Fibroblast of lung (primary cell): Measurements from ENCODE around the gene PGD. TPM values are rescaled to one million over a fixed set of nuclear protein-coding genes. Genes with fewer than 3 reads are reported as not detected.
"Not testable (repeated sequence)": the region's sequence is repeated elsewhere in the genome, so short reads cannot be mapped to it uniquely, and the experiment has no call there.

Experiments used
- DNase-seq, 2 donors: peaks; one replicate each; pipeline versions ENCODE4 v3.0.0 to v3.0.0-alpha.2; 2010; ENCODE audit warnings: low read depth in 2 of 2
- H2AFZ ChIP-seq: 2 replicates; pipeline ENCODE4 v1.5.1; 2012; ENCODE audit warnings: low read length, control low read depth, inconsistent platforms
- H3K27ac ChIP-seq: 2 replicates; pipeline ENCODE4 v1.5.1; 2011; ENCODE audit warnings: low read length, control low read depth; ENCODE audit not compliant: insufficient read depth
- H3K27me3 ChIP-seq: 2 replicates; pipeline ENCODE4 v1.5.1; 2011; ENCODE audit warnings: mild to moderate bottlenecking, low read length; ENCODE audit not compliant: control insufficient read depth, insufficient read depth
- H3K36me3 ChIP-seq: 2 replicates; pipeline ENCODE4 v1.5.1; 2011; ENCODE audit warnings: low read length; ENCODE audit not compliant: control insufficient read depth, insufficient read depth
- H3K4me1 ChIP-seq: 2 replicates; pipeline ENCODE4 v1.5.1; 2011; ENCODE audit warnings: low read length; ENCODE audit not compliant: control insufficient read depth, insufficient read depth; ENCODE audit errors: extremely low read depth
- H3K4me2 ChIP-seq: 2 replicates; pipeline ENCODE4 v1.5.1; 2011; ENCODE audit warnings: low read length, control low read depth; ENCODE audit not compliant: insufficient read depth; ENCODE audit errors: extremely low read depth
- H3K4me3 ChIP-seq, 4 experiments: fragments of 200-600 bp in 1 of 4; sonication (generic) in 1 of 4; replicated peaks in 1 of 4; 2 replicates each; pipeline ENCODE4 v1.5.1; 2011 to 2016; ENCODE audit warnings: low read length in 4 of 4, low read depth in 3 of 4, mild to moderate bottlenecking in 3 of 4, control low read depth in 2 of 4, inconsistent platforms in 1 of 4, mixed read lengths in 1 of 4; ENCODE audit not compliant: insufficient read depth in 1 of 4; ENCODE audit errors: control extremely low read depth in 1 of 4
- H3K79me2 ChIP-seq: 2 replicates; pipeline ENCODE4 v1.5.1; 2012; ENCODE audit warnings: mild to moderate bottlenecking, low read length, inconsistent platforms; ENCODE audit not compliant: control insufficient read depth, insufficient read depth
- H3K9ac ChIP-seq: 2 replicates; pipeline ENCODE4 v1.5.1; 2011; ENCODE audit warnings: mild to moderate bottlenecking, low read length, control low read depth; ENCODE audit not compliant: insufficient read depth
- H3K9me3 ChIP-seq: 2 replicates; pipeline ENCODE4 v1.5.1; 2012; ENCODE audit warnings: low read depth, low read length; ENCODE audit not compliant: control insufficient read depth, insufficient read depth
- H4K20me1 ChIP-seq: 2 replicates; pipeline ENCODE4 v1.5.1; 2011; ENCODE audit warnings: low read length; ENCODE audit not compliant: control insufficient read depth, insufficient read depth; ENCODE audit errors: extremely low read depth
- EZH2 ChIP-seq: IDR thresholded peaks from 2 replicates; pipeline ENCODE4 v1.5.1; 2012; ENCODE audit warnings: low read length, control low read depth, mild to moderate bottlenecking; ENCODE audit errors: missing control alignments
- polyA plus RNA-seq, 2 donors: library from polyadenylated mRNA; depleted of rRNA in 1 of 2; stranded (reverse) in 1 of 2; unstranded in 1 of 2; fragments of >200 nt; gene quantifications; 2 replicates each; pipeline ENCODE4 v1.2.1, GENCODE V29; 2011 to 2012; ENCODE audit warnings: missing spikeins in 1 of 2
- total RNA-seq: library from RNA; depleted of rRNA; stranded (reverse); fragments of >200 nt; gene quantifications from 2 replicates; pipeline ENCODE4 v1.2.1, GENCODE V29; 2014
- TF ChIP-seq, protein P1 (sequence below), 2 donors: IDR thresholded peaks in 1 of 2; conservative IDR thresholded peaks in 1 of 2; 1 replicate in 1 of 2; 2 replicates in 1 of 2; pipeline ENCODE4 v1.5.1; 2011 to 2012; ENCODE audit warnings: low read length in 2 of 2, control low read depth in 1 of 2, inconsistent platforms in 1 of 2, low read depth in 1 of 2, mild to moderate bottlenecking in 1 of 2

The PGD gene
- total and polyA plus RNA-seq, 2 donors (not counting 1 experiment from before 2014, with no cell fraction given) = 121 to 135 TPM

DNA sequence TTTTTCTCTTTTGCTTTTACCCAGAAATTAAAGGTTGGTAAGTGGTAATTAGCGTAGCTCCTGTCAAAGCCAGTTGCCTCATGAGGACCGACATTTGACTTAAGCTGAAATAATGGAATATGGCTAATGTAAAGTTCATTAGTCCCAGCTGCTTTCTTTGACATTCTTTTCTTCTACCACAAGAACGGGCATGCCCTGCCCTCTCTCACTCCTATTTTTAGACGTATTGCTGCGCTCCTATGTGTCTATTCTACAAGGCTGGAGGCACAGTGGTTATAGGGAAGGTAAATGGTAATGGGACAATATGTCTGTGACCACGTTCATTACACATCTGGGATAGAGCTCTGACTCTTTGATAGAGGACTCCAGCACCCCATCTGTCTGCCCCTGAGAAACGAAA, 57.8 kb downstream of the PGD start:
- H3K27ac ChIP-seq = no peak overlapping the region
- H3K4me3 ChIP-seq = no peak overlapping the region
- no peak for TF ChIP-seq EZH2
- TF ChIP-seq, protein P1, sequence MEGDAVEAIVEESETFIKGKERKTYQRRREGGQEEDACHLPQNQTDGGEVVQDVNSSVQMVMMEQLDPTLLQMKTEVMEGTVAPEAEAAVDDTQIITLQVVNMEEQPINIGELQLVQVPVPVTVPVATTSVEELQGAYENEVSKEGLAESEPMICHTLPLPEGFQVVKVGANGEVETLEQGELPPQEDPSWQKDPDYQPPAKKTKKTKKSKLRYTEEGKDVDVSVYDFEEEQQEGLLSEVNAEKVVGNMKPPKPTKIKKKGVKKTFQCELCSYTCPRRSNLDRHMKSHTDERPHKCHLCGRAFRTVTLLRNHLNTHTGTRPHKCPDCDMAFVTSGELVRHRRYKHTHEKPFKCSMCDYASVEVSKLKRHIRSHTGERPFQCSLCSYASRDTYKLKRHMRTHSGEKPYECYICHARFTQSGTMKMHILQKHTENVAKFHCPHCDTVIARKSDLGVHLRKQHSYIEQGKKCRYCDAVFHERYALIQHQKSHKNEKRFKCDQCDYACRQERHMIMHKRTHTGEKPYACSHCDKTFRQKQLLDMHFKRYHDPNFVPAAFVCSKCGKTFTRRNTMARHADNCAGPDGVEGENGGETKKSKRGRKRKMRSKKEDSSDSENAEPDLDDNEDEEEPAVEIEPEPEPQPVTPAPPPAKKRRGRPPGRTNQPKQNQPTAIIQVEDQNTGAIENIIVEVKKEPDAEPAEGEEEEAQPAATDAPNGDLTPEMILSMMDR (conservative IDR thresholded peaks at IDR 0.05 in 1 of 2, IDR thresholded peaks at IDR 0.05 in 1 of 2; ENCODE audit: low read depth in 1 of 2, low read length in 2 of 2) = no peak
- DNase-seq = no peak
- no peak overlapping the region for H3K9ac ChIP-seq
- no peaks in the 10 kb centered on the region for H4K20me1 ChIP-seq
- H3K36me3 ChIP-seq = peaks cover 3% of the 10 kb centered on the region
- no peaks in the 10 kb centered on the region for H3K79me2 ChIP-seq
- peaks cover 4% of the 10 kb centered on the region for H3K4me1 ChIP-seq
- H3K4me2 ChIP-seq = no peak overlapping the region
- H3K27me3 ChIP-seq = no peaks in the 10 kb centered on the region
- no peak overlapping the region for H2AFZ ChIP-seq
- H3K9me3 ChIP-seq = no peaks in the 10 kb centered on the region

DNA sequence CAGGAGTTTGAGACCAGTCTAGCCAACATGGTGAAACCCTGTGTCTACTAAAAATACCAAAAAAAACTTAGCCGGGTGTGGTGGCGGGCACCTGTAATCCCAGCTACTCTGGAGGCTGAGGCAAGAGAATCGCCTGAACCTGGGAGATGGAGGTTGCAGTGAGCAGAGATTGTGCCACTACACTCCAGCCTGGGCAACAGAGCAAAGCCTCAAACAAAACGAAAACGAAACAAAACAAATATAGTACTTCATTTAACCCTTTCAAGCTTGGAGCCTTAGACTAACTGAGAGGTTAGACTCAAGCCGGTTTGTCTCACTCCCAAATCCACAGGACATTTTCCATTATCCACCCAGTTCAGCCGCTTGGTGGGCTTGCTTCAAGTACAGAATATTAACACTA, 58.6 kb downstream of the PGD start:
- H3K36me3 ChIP-seq, H3K27me3 ChIP-seq, H3K4me1 ChIP-seq, H2AFZ ChIP-seq, H3K4me3 ChIP-seq, H4K20me1 ChIP-seq, H3K27ac ChIP-seq, H3K79me2 ChIP-seq, H3K4me2 ChIP-seq, H3K9ac ChIP-seq, H3K9me3 ChIP-seq, DNase-seq: not testable (repeated sequence)

DNA sequence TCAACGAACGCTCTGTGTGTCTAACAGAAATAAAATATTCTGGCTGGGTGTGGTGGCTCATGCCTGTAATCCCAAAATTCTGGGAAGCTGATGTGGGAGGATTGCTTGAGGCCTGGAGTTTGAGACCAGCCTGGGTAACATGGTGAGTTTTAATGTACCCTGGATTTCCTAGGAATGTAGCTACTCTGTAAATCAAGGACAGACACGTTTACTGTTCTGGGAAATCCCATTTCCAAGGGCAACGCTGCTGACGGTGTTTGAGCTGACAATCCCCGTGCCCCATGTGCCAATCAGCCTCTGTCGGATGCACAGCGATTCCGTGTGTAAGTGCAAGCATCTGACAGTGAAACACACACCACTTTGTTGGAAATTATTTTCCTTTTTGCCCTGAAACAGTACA, 59.0 kb downstream of the PGD start:
- no peak overlapping the region for H3K4me3 ChIP-seq
- no peak for DNase-seq
- H3K27me3 ChIP-seq = no peaks in the 10 kb centered on the region
- no peaks in the 10 kb centered on the region for H3K9me3 ChIP-seq
- H3K36me3 ChIP-seq = peaks cover 3% of the 10 kb centered on the region
- no peak overlapping the region for H3K27ac ChIP-seq
- H3K4me1 ChIP-seq = peaks cover 4% of the 10 kb centered on the region
- TF ChIP-seq EZH2 = no peak
- TF ChIP-seq, protein P1 (conservative IDR thresholded peaks at IDR 0.05 in 1 of 2, IDR thresholded peaks at IDR 0.05 in 1 of 2; ENCODE audit: low read depth in 1 of 2, low read length in 2 of 2) = no peak
- no peak overlapping the region for H3K4me2 ChIP-seq
- H4K20me1 ChIP-seq = no peaks in the 10 kb centered on the region
- H3K9ac ChIP-seq = no peak overlapping the region
- H3K79me2 ChIP-seq = no peaks in the 10 kb centered on the region
- H2AFZ ChIP-seq = no peak overlapping the region
